Panc1 (cell line): ENCODE results near the gene NFKB2.

Experiments used
- POLR2AphosphoS5 ChIP-seq: IDR thresholded peaks from 2 replicates; pipeline ENCODE4 v1.6.1; 2012; ENCODE audit warnings: mild to moderate bottlenecking, low read depth, low read length, moderate library complexity
- SIN3A ChIP-seq: IDR thresholded peaks from 2 replicates; pipeline ENCODE4 v1.6.1; 2012; ENCODE audit warnings: low read depth, mild to moderate bottlenecking, low read length, moderate library complexity, borderline replicate concordance; ENCODE audit not compliant: insufficient read depth
- TCF7L2 ChIP-seq: IDR thresholded peaks from 2 replicates; pipeline ENCODE4 v1.6.1; 2011; ENCODE audit warnings: mild to moderate bottlenecking, low read depth, low read length, inconsistent platforms
- TF ChIP-seq, protein P1 (sequence below), 2 experiments: IDR thresholded peaks; 2 replicates each; pipeline ENCODE4 v1.6.1; 2011 to 2012; ENCODE audit warnings: low read depth in 2 of 2, control low read depth in 1 of 2, low read length in 1 of 2, mild to moderate bottlenecking in 1 of 2, moderate library complexity in 1 of 2; ENCODE audit not compliant: insufficient read depth in 1 of 2
- TF ChIP-seq, protein P2 (sequence below): fragments of 450-650 bp; IDR thresholded peaks from 2 replicates; pipeline ENCODE4 v1.5.1; 2017; ENCODE audit warnings: mild to moderate bottlenecking

DNA sequence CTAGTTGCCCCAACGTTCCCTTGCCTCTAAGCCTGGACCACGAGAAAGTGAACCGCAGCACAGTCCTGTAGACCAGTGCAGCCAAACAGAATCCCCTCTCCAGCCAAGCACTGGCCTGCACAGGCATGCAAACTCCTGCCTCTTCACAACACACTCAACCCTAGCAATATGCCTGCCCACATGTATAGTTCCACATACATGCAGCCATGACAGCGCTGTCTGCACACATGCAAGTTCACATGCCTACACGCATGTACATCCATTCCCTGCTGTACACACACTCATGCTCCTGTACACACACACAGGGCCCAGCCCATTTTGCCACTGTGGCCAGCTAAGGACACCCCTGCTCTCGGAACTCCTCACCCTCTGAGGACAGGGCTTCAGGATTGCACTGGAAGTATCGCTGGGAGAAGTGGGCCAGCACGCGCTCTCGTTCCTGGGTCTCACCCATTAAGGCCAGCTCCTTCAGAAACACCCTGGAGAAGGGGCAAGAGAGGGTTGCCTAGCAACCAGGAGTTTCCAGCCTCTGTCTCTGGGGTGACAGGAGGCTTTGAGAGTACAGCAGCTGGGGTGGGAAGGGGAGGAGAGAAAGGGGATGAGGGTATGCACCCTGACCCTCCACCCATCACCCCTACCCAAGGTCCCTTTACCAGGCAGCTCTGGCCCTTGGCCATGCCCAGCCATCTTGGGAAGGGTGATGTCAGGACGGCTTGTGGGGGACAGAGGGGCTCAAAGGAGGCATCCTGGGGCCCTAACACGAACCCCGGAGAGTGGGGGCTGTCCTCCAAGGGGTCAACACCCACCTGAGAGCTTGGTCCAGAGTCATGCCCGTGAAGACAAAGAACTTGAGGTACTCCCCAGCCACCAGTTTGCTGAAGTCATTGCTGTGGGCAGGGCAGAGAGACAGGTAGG, 16.1 kb downstream of the NFKB2 start:
- TF ChIP-seq, protein P1, sequence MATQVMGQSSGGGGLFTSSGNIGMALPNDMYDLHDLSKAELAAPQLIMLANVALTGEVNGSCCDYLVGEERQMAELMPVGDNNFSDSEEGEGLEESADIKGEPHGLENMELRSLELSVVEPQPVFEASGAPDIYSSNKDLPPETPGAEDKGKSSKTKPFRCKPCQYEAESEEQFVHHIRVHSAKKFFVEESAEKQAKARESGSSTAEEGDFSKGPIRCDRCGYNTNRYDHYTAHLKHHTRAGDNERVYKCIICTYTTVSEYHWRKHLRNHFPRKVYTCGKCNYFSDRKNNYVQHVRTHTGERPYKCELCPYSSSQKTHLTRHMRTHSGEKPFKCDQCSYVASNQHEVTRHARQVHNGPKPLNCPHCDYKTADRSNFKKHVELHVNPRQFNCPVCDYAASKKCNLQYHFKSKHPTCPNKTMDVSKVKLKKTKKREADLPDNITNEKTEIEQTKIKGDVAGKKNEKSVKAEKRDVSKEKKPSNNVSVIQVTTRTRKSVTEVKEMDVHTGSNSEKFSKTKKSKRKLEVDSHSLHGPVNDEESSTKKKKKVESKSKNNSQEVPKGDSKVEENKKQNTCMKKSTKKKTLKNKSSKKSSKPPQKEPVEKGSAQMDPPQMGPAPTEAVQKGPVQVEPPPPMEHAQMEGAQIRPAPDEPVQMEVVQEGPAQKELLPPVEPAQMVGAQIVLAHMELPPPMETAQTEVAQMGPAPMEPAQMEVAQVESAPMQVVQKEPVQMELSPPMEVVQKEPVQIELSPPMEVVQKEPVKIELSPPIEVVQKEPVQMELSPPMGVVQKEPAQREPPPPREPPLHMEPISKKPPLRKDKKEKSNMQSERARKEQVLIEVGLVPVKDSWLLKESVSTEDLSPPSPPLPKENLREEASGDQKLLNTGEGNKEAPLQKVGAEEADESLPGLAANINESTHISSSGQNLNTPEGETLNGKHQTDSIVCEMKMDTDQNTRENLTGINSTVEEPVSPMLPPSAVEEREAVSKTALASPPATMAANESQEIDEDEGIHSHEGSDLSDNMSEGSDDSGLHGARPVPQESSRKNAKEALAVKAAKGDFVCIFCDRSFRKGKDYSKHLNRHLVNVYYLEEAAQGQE (IDR thresholded peaks at IDR 0.05; ENCODE audit: insufficient read depth in 1 of 2, low read depth in 2 of 2, low read length in 1 of 2) = no peak
- TF ChIP-seq, protein P2, sequence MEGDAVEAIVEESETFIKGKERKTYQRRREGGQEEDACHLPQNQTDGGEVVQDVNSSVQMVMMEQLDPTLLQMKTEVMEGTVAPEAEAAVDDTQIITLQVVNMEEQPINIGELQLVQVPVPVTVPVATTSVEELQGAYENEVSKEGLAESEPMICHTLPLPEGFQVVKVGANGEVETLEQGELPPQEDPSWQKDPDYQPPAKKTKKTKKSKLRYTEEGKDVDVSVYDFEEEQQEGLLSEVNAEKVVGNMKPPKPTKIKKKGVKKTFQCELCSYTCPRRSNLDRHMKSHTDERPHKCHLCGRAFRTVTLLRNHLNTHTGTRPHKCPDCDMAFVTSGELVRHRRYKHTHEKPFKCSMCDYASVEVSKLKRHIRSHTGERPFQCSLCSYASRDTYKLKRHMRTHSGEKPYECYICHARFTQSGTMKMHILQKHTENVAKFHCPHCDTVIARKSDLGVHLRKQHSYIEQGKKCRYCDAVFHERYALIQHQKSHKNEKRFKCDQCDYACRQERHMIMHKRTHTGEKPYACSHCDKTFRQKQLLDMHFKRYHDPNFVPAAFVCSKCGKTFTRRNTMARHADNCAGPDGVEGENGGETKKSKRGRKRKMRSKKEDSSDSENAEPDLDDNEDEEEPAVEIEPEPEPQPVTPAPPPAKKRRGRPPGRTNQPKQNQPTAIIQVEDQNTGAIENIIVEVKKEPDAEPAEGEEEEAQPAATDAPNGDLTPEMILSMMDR = no peak
- TF ChIP-seq POLR2AphosphoS5 (no peak), SIN3A (no peak), TCF7L2 (no peak)
